GM21515 (cell line): Measurements from ENCODE around the gene ANTXR1.

Experiments
- ATAC-seq: cut with Tn5 transposase; IDR thresholded peaks from one replicate; pipeline ENCODE4 v1.9.1; 2021; ENCODE audit not compliant: unreplicated experiment

ANTXR1 gene

GRCh38 chr2:69031466-69031865, 18.5 kb downstream of the ANTXR1 start:
- no peak for ATAC-seq

- no peak for ATAC-seq
Measured at GRCh38 chr2:69032336-69032735, 19.4 kb downstream of the ANTXR1 start.

DNA sequence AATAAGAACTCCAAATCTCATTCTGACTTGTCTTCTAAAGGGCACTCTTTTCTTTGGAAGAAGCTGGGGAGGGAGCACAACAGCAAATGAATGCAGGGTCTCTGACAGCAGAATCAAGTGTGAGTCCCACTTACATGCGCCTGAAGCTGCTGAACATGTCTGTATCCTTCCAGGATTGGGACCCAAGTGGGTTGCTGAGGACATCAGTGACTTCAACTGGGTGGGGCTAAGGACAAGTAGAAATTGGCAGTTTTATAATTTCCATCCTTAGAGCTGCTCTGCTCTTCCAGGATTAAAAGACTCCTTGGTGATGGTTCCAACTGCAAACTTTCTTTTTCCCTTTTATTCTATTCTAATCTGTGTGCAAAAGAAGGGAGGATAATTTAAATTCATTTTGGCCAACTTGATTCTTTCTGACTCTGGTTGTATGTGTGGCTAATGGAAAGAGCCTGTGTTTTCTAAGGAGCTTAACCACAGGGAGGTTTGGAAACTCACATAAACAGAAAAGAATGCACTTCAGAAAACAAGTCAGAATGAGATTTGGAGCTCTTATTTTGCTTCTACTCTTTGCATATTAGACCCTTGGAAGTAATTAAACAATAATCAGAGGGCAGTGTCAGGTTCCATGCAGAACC, 20.6 kb downstream of the ANTXR1 start:
- ATAC-seq = no peak

- ATAC-seq = no peak
Measured at GRCh38 chr2:69034122-69034521, 21.1 kb downstream of the ANTXR1 start.

DNA sequence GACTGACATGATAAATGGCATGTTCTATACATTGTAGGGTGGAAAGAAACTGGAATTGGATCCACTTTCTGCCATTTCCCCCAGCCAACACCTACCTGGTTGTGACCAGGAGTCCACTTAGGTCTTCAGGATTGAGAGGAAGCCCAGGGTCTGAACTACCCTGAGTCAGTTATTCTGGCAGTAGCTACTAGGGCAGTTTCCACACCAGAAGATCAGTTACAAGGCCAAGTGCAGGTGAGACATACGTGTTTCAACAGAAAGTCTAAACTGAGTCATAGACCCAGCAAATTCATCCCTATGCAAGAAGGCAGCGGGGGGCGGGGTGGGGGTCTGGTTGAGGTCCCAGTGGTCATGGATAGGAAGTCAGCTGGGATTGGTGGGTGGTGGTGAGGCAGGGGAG, 21.9 kb downstream of the ANTXR1 start:
- ATAC-seq = no peak

DNA sequence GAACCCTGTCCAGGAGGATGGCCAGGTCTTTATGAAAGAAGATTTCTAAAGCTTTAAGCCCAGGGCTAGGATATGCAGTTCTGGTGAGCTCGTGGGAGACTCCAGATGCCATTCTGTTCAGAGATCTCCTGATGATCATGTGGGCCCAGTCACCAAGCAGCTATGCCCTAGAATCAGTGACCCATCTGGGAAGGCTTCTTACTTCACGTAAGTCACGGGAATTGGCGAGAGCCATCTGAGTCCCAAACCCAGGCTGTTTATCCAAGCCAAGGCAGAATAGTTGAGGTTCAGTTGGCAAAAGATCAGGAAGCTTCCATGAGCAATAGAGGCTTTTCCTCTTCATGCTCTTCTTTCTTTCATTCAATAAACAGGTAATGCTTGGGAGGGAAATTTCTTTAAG, 23.9 kb downstream of the ANTXR1 start:
- ATAC-seq = no peak

DNA sequence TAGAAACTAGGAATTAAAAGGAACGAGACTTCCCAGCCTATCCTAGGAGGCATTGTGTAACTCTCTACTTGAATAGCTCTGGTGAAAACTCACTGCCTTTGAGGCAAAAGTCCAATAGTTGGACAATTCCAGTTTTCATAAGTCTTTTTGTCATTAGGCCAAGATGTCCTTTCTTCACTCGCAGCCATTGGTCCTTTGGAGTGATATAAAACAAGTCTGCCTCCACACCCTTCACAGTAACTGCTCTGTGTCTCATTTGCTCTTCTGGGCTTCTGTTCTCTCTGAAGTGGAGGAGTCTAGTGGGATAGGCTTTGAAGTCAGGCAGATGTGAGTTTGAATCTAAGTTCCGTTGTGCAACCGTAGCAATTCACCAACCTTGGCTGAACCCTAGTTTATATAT, 28.2 kb downstream of the ANTXR1 start:
- ATAC-seq = no peak

DNA sequence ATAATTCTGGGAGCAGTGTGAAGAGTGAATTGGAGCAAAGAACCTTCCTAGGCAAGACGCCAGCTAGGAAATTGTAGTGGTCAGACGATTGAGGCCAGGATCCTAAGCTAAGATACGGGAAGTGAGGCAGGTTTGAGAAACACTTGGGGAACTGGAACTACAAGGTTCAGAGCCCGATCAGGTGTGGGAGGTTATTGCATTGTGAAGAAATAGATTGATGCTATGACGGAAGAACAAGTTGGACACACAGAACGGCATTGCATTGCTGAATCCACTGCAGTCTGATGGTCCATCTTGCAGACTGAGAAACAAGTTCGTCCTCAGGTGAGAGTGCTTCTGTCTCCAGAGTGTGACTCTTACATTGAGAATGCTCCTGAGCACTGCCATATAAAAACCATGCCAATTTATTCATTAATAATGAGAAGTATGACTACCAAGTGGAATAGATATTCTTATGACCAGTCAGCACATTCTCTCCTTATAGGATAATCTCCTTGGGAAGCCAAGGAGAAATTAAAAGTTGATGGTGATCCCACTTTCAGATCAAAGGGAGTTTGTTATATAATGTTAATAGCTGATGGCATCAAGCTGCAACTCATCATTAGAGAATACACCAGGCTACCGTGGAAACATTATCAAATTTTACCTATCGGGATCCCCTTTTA, 30.9 kb downstream of the ANTXR1 start:
- no peak for ATAC-seq

- ATAC-seq = no peak
Measured at GRCh38 chr2:69046221-69046662, 33.3 kb downstream of the ANTXR1 start.

DNA sequence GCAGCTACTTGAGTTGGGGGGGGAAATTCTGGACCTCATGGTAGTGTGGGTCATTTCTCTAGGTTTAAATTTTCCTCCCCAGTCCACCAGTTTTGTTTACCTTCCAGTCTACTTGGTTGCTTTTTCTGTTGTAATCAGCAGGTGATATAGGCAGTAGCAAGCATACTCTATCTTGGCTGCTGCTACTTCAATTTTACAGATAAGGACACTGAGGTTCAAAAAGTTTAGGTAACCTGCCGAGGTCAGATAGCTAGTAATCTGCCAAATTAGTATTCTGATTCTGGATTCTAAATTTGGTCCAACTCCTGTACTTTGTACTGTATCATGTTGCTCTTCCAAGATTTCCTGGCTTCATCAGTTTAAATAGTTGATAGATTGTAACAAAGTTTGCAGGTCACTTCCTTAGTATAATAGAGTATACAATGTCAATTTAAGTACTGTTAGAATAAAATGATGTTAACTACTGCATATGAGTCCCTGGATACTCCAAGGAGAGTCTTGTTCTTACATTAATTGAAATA, 34.7 kb downstream of the ANTXR1 start:
- no peak for ATAC-seq

DNA sequence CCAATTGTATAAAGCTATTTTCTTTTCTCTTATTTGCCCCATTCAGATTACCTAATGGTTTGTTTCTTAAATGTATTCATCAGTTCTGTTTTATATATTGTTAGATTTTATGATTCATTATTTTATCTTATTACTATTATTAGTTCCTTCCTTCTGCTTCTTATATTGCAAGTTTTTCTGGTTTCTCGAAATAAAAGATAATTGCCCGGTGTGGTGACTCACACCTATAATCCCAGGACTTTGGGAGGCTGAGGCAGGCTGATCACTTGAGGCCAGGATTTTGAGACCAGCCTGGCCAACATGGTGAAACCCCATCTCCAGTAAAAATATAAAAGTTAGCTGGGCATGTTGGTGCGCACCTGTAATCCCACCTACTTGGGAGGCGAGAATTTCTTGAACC, 37.8 kb downstream of the ANTXR1 start:
- no peak for ATAC-seq

DNA sequence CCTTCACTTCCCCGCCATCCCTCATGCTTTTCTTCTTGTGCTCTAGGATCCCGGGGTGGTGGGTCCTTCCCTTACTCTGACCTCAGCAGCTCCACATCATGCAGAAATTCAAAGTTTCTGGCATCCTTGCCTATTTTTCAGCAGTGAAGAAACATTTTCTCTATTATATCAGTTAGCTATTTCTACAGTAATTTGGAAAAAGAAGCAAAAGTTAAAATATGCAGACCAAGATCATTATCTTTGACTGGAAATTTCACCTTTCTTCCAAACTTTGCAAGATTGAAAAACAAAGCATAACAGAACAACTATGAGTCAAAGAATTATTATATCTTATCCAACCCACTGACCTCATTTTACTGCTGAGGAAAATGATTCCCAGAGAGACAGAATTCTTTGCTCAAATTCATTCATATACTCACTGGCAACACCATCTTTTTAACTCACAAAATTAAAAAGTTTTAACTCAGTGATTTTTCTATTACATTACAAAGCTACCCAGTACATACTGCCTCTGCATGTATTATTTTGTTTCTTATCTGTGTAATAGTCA, 40.5 kb downstream of the ANTXR1 start:
- ATAC-seq = no peak

- peak; percentile 81 for ATAC-seq
Measured at GRCh38 chr2:69054431-69054830, 41.5 kb downstream of the ANTXR1 start.

- no peak for ATAC-seq
Measured at GRCh38 chr2:69055688-69056470, 42.9 kb downstream of the ANTXR1 start.

DNA sequence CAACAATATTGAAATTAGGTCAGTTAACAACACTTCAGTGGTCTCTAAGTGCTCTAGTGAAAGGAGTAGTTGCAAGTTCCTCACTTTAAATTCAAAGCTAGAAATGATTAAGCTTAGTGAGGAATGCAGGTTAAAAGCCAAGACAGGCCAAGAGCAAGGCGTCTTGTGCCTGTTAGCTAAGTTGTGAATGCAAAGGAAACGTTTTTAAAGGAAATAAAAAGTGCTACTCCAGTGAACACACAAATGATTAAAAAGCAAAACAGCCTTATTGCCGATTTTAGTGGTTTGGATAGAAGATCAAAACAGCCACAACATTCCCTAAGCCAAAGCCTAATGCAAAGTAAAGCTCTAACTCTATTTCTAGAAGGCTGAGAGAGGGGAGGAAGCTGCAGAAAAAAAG, 44.7 kb downstream of the ANTXR1 start:
- no peak for ATAC-seq

GRCh38 chr2:69059731-69060290, 46.8 kb downstream of the ANTXR1 start:
- ATAC-seq = no peak

- no peak for ATAC-seq
Measured at GRCh38 chr2:69060938-69061501, 48.0 kb downstream of the ANTXR1 start.

DNA sequence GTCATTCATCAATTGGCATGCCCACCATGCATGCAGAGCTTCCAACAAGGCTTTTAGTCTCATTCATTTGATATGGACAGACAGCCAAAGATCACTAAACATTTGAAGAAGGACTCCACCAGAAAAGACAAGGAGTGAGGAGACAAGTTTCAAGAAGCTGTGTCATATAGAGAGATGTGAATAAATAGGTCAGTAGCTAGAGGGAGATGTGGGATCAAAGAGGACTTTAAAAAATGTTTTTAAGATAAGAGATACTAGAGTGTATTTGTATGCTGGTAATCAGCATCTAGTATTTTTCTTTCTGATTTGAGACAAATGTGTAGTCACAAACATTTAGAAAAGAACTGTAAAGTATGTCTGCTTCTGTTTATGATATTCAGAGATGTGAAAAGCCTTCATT, 48.5 kb downstream of the ANTXR1 start:
- ATAC-seq = no peak

- ATAC-seq = no peak
Measured at GRCh38 chr2:69062307-69062962, 49.5 kb downstream of the ANTXR1 start.

GRCh38 chr2:69065735-69066336, 52.9 kb downstream of the ANTXR1 start:
- no peak for ATAC-seq
